NB4 (cell line): ENCODE measurements around the gene BAIAP2.

Experiments used
- MAX ChIP-seq: IDR thresholded peaks from 2 replicates; pipeline ENCODE4 v1.6.1; 2011; ENCODE audit warnings: low read depth, low read length
- MYC ChIP-seq: IDR thresholded peaks from 2 replicates; pipeline ENCODE4 v1.6.1; 2011; ENCODE audit warnings: low read depth, low read length
- POLR2A ChIP-seq: IDR thresholded peaks from 2 replicates; pipeline ENCODE4 v1.6.1; 2011; ENCODE audit warnings: mild to moderate bottlenecking; ENCODE audit not compliant: insufficient read length; ENCODE audit errors: extremely low read depth
- TF ChIP-seq, protein P1 (sequence below): IDR thresholded peaks from one replicate; pipeline ENCODE4 v1.5.1; 2012; ENCODE audit warnings: low read depth, low read length

GRCh38 chr17:81132770-81133723 lies 98.1 kb downstream of the BAIAP2 start:
- TF ChIP-seq, protein P1, sequence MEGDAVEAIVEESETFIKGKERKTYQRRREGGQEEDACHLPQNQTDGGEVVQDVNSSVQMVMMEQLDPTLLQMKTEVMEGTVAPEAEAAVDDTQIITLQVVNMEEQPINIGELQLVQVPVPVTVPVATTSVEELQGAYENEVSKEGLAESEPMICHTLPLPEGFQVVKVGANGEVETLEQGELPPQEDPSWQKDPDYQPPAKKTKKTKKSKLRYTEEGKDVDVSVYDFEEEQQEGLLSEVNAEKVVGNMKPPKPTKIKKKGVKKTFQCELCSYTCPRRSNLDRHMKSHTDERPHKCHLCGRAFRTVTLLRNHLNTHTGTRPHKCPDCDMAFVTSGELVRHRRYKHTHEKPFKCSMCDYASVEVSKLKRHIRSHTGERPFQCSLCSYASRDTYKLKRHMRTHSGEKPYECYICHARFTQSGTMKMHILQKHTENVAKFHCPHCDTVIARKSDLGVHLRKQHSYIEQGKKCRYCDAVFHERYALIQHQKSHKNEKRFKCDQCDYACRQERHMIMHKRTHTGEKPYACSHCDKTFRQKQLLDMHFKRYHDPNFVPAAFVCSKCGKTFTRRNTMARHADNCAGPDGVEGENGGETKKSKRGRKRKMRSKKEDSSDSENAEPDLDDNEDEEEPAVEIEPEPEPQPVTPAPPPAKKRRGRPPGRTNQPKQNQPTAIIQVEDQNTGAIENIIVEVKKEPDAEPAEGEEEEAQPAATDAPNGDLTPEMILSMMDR = no peak
- TF ChIP-seq POLR2A = no peak
- no peak for TF ChIP-seq MYC
- TF ChIP-seq MAX = no peak
